ENCODE measurements around the gene SRPX2.

Gene SRPX2

GRCh38 chrX:100643956-100644860, at the start of gene SRPX2:
SRPX2 (plus strand) TSS chrX:100644199; CDS start chrX:100646323, 2,124 bp downstream.
- DNase-seq: no peak

GRCh38 chrX:100596601-100597000, 47.4 kb upstream of the SRPX2 start:
- DNase-seq: no peak

- no peak for DNase-seq
Measured at GRCh38 chrX:100599456-100599855, 44.5 kb upstream of the SRPX2 start.

GRCh38 chrX:100600340-100600739, 43.7 kb upstream of the SRPX2 start:
- no peak for DNase-seq

GRCh38 chrX:100600758-100601157, 43.2 kb upstream of the SRPX2 start:
- peak; percentile 2 for DNase-seq

GRCh38 chrX:100606753-100607152, 37.2 kb upstream of the SRPX2 start:
- DNase-seq: no peak

- no peak for DNase-seq
Measured at GRCh38 chrX:100609591-100609990, 34.4 kb upstream of the SRPX2 start.

- no peak for DNase-seq
Measured at GRCh38 chrX:100611951-100612350, 32.0 kb upstream of the SRPX2 start.

- DNase-seq: peak; percentile 57
Measured at GRCh38 chrX:100615005-100615404, 29.0 kb upstream of the SRPX2 start.

GRCh38 chrX:100623001-100623400, 21.0 kb upstream of the SRPX2 start:
- no peak for DNase-seq

- DNase-seq: peak; percentile 76
Measured at GRCh38 chrX:100625985-100626491, 18.0 kb upstream of the SRPX2 start.

GRCh38 chrX:100635040-100635439, 9.0 kb upstream of the SRPX2 start:
- no peak for DNase-seq

- DNase-seq: no peak
Measured at GRCh38 chrX:100635989-100636320, 8.0 kb upstream of the SRPX2 start.

- DNase-seq: peak; percentile 73
Measured at GRCh38 chrX:100636321-100636991, 7.5 kb upstream of the SRPX2 start, which contains the start of gene TSPAN6. TSPAN6 (minus strand) TSS chrX:100636806; CDS start chrX:100636694, 112 bp downstream.

GRCh38 chrX:100642290-100642689, 1.7 kb upstream of the SRPX2 start:
- DNase-seq: no peak

GRCh38 chrX:100643212-100643611, 787 bp upstream of the SRPX2 start:
- no peak for DNase-seq

GRCh38 chrX:100645106-100645505, 1.1 kb downstream of the SRPX2 start:
- DNase-seq: no peak

GRCh38 chrX:100647095-100647494, 3.1 kb downstream of the SRPX2 start:
- DNase-seq: no peak

GRCh38 chrX:100647739-100648138, 3.7 kb downstream of the SRPX2 start:
- DNase-seq: no peak

- DNase-seq: no peak
Measured at GRCh38 chrX:100648458-100649417, 4.7 kb downstream of the SRPX2 start.

- DNase-seq: no peak
Measured at GRCh38 chrX:100649550-100650356, 5.8 kb downstream of the SRPX2 start.

GRCh38 chrX:100650841-100651240, 6.8 kb downstream of the SRPX2 start:
- no peak for DNase-seq
